ENCODE results near the gene PZP. TPM values are rescaled to one million over a fixed set of nuclear protein-coding genes. Genes with fewer than 3 reads are reported as not detected.
"Not testable (repeated sequence)": the region's sequence is repeated elsewhere in the genome, so short reads cannot be mapped to it uniquely, and the experiment has no call there.

The PZP gene
- total and polyA plus RNA-seq, 2 of the 8 experiments (the other 6 are each of a cell fraction or from before 2014, with no cell fraction given): 0.08 TPM; not detected in 1

- no peak for TF ChIP-seq HDAC2 (IDR thresholded peaks at IDR 0.05; ENCODE audit: borderline replicate concordance in 1 of 2, low read depth in 2 of 2, low read length in 2 of 2)
- no peak for TF ChIP-seq SIN3A (conservative IDR thresholded peaks at IDR 0.05 in 1 of 2, IDR thresholded peaks at IDR 0.05 in 1 of 2; ENCODE audit: low read depth in 1 of 2, low read length in 2 of 2)
- no peak for TF ChIP-seq SAP30 (IDR thresholded peaks at IDR 0.05; ENCODE audit: insufficient read depth, insufficient replicate concordance, low read length)
These were observed 45.3 kb upstream of the PZP start (continued) for GRCh38 chr12:9253464-9253863.

- H4K20me1 ChIP-seq (replicated peaks in 1 of 2; ENCODE audit: control insufficient read depth in 1 of 2, insufficient read depth in 2 of 2, low read length in 2 of 2); H3K18ac ChIP-seq (ENCODE audit: extremely low read depth, low read length); POLR2A ChIA-PET (ENCODE audit: partially characterized antibody); H2AFZ ChIP-seq (ENCODE audit: low read length); H2BK12ac ChIP-seq (ENCODE audit: low read depth, low read length); H2BK120ac ChIP-seq (replicated peaks; ENCODE audit: low read depth, low read length); CTCF ChIA-PET (ENCODE audit: partially characterized antibody); H3K36me3 ChIP-seq (ENCODE audit: control insufficient read depth in 2 of 4, insufficient read depth in 4 of 4, low read length in 3 of 4); H4K5ac ChIP-seq (ENCODE audit: insufficient read length, low read depth, low read length); H3K9ac ChIP-seq (replicated peaks in 1 of 4; ENCODE audit: extremely low read depth in 1 of 4, low read depth in 3 of 4, low read length in 3 of 4); H3K4me2 ChIP-seq (ENCODE audit: insufficient read depth in 1 of 2, low read depth in 2 of 2, low read length in 2 of 2); H2BK15ac ChIP-seq (ENCODE audit: low read length); H3K4me3 ChIP-seq (ENCODE audit: extremely low read depth in 1 of 4, insufficient read depth in 2 of 4, low read depth in 3 of 4, low read length in 4 of 4); H3K27ac ChIP-seq (ENCODE audit: low read depth, low read length); H2BK5ac ChIP-seq (ENCODE audit: low read depth, low read length); H3K4me1 ChIP-seq (replicated peaks in 1 of 4; ENCODE audit: control insufficient read depth in 3 of 4, insufficient read depth in 4 of 4, low read length in 3 of 4); H2AK5ac ChIP-seq (ENCODE audit: low read depth, low read length); H3K4ac ChIP-seq (replicated peaks; ENCODE audit: insufficient read length, low read depth, low read length); H3K23ac ChIP-seq (ENCODE audit: insufficient read length); FAIRE-seq; H3K79me1 ChIP-seq (ENCODE audit: low read depth, low read length); H3K27me3 ChIP-seq (replicated peaks in 1 of 4; ENCODE audit: control insufficient read depth in 3 of 4, extremely low read depth in 1 of 4, insufficient read depth in 3 of 4, low read length in 3 of 4); H3K56ac ChIP-seq (replicated peaks; ENCODE audit: insufficient read length, low read depth, low read length); DNase-seq (ENCODE audit: low read depth in 1 of 2, low spot score in 2 of 2); H3K79me2 ChIP-seq (ENCODE audit: control insufficient read depth in 1 of 2, insufficient read depth in 2 of 2, low read length in 2 of 2); H3K14ac ChIP-seq (ENCODE audit: insufficient read length); H4K91ac ChIP-seq (replicated peaks; ENCODE audit: insufficient read length, low read length); H3K23me2 ChIP-seq (ENCODE audit: low read depth, low read length); H3K9me3 ChIP-seq (ENCODE audit: insufficient read depth in 2 of 2, low read depth in 1 of 2, low read length in 1 of 2); H2BK20ac ChIP-seq (ENCODE audit: low read length); H4K8ac ChIP-seq (ENCODE audit: extremely low read depth, insufficient read depth, low read length): not testable (repeated sequence)
- WGBS, 2 experiments (ENCODE audit: extremely low coverage in 1 of 2, insufficient coverage in 1 of 2, insufficient read length in 1 of 2, insufficient replicate concordance in 2 of 2, low coverage in 1 of 2, low lambda C conversion rate in 2 of 2, missing lambda C conversion rate in 1 of 2): 91% methylated on average over 2 of the region's 2 CpGs; no CpG with 5 or more reads in 1 of the 2 experiments
These were observed 44.6 kb upstream of the PZP start for GRCh38 chr12:9252791-9253190.
